Transverse colon (tissue), 4 donors: ENCODE data around the gene GBX1.

Experiments used
- CTCF ChIP-seq, 5 experiments: fragments of 200-600 bp in 3 of 5; fragments of 450-650 bp in 2 of 5; sonication (generic) in 3 of 5; IDR thresholded peaks; 1 replicate in 2 of 5; 2 replicates in 3 of 5; pipeline ENCODE4 v1.5.1; 2016 to 2017; ENCODE audit warnings: antibody characterized with exemption in 5 of 5, inconsistent platforms in 3 of 5, mild to moderate bottlenecking in 2 of 5, moderate library complexity in 1 of 5
- EP300 ChIP-seq: sonication (generic); formaldehyde crosslinking; IDR thresholded peaks from one replicate; pipeline ENCODE4 v1.6.1; 2017; ENCODE audit warnings: antibody characterized with exemption, low read depth
- POLR2A ChIP-seq: fragments of 450-650 bp; IDR thresholded peaks from one replicate; pipeline ENCODE4 v1.6.1; 2016; ENCODE audit warnings: antibody characterized with exemption, mild to moderate bottlenecking, moderate library complexity
- POLR2AphosphoS5 ChIP-seq, 3 donors: sonication (generic); formaldehyde crosslinking; IDR thresholded peaks; one replicate each; pipeline ENCODE4 v1.6.1; 2016; ENCODE audit warnings: antibody characterized with exemption in 3 of 3

- no peak for TF ChIP-seq CTCF (IDR thresholded peaks at IDR 0.05)
- TF ChIP-seq POLR2A = no peak
- no peak for TF ChIP-seq POLR2AphosphoS5 (IDR thresholded peaks at IDR 0.05)
- TF ChIP-seq EP300 = no peak
These were observed 28.3 kb upstream of the GBX1 start for GRCh38 chr7:151195616-151196450.
